Panc1 (cell line): ENCODE results near the gene TMPRSS11B. TPM values are rescaled to one million over a fixed set of nuclear protein-coding genes. Genes with fewer than 3 reads are reported as not detected.

Experiments
- ATAC-seq: fragments of 200-7000 bp; cut with Tn5 transposase; 2 replicates; pipeline ENCODE4 v1.9.1; 2020; ENCODE audit warnings: mild to moderate bottlenecking, moderate library complexity
- BruUV-seq: library from RNA; stranded (reverse); fragments of 400-500 nt; replicated peaks from 2 replicates; lab custom pipeline; 2021; lab: Mats Ljungman, UMichigan
- CTCF ChIA-PET: fragments of 300-600 bp; sonication (Branson Sonifier 250); formaldehyde crosslinking; loops from one replicate; lab custom pipeline; 2022; ENCODE audit warnings: antibody characterized with exemption; lab: Charles Lee
- POLR2A ChIA-PET: fragments of 300-600 bp; sonication (Branson Sonifier 250); formaldehyde crosslinking; loops from one replicate; lab custom pipeline; 2022; ENCODE audit warnings: antibody characterized with exemption; lab: Charles Lee
- DNase-seq: peaks from one replicate; pipeline ENCODE4 v3.0.0-alpha.2; 2010; ENCODE audit warnings: low read depth, low spot score
- H3K27ac ChIP-seq: 2 replicates; pipeline ENCODE4 v1.5.1; 2011; ENCODE audit warnings: mild to moderate bottlenecking, low read length, inconsistent platforms
- H3K27me3 ChIP-seq: fragments of 200-500 bp; sonication (Bioruptor generic); 2 replicates; pipeline ENCODE4 v1.6.0; 2014; ENCODE audit warnings: low read length, inconsistent platforms; ENCODE audit not compliant: control insufficient read depth, insufficient read depth
- H3K36me3 ChIP-seq: fragments of 200-500 bp; sonication (Bioruptor generic); 2 replicates; pipeline ENCODE4 v1.5.1; 2014; ENCODE audit warnings: inconsistent platforms, mild to moderate bottlenecking, low read length, moderate library complexity; ENCODE audit not compliant: control insufficient read depth, insufficient read depth
- H3K4me1 ChIP-seq: 2 replicates; pipeline ENCODE4 v1.5.1; 2011; ENCODE audit warnings: inconsistent platforms, mild to moderate bottlenecking, low read length, moderate library complexity; ENCODE audit not compliant: control insufficient read depth, insufficient read depth
- H3K4me3 ChIP-seq, 2 experiments: 2 replicates each; pipeline ENCODE4 v1.5.1; 2011 to 2012; ENCODE audit warnings: low read depth in 2 of 2, low read length in 2 of 2, mild to moderate bottlenecking in 2 of 2, inconsistent platforms in 1 of 2, moderate library complexity in 1 of 2
- H3K9me3 ChIP-seq: fragments of 200-500 bp; sonication (Bioruptor generic); 2 replicates; pipeline ENCODE4 v1.5.1; 2014; ENCODE audit warnings: low read depth, mild to moderate bottlenecking, inconsistent platforms, low read length, moderate library complexity; ENCODE audit not compliant: control insufficient read depth, insufficient read depth
- POLR2AphosphoS5 ChIP-seq: IDR thresholded peaks from 2 replicates; pipeline ENCODE4 v1.6.1; 2012; ENCODE audit warnings: mild to moderate bottlenecking, low read depth, low read length, moderate library complexity
- SIN3A ChIP-seq: IDR thresholded peaks from 2 replicates; pipeline ENCODE4 v1.6.1; 2012; ENCODE audit warnings: low read depth, mild to moderate bottlenecking, low read length, moderate library complexity, borderline replicate concordance; ENCODE audit not compliant: insufficient read depth
- in situ Hi-C: cut with HindIII; loops from 2 replicates; pipeline ENCODE4 v1.10.0; 2016; ENCODE audit warnings: low sequenced_read_pairs, low pct_unique_long_range_greater_than_20kb
- intact Hi-C: fragments of 100-400 bp; cut with micrococcal nuclease; formaldehyde crosslinking; loops from one replicate; pipeline ENCODE4 v1.10.0; 2022; ENCODE audit not compliant: unreplicated experiment
- total RNA-seq: library from RNA; stranded (reverse); gene quantifications from one replicate; pipeline ENCODE4 v1.2.1, GENCODE V29; 2021; ENCODE audit not compliant: unreplicated experiment
- TF ChIP-seq, protein P1 (sequence below), 2 experiments: IDR thresholded peaks; 2 replicates each; pipeline ENCODE4 v1.6.1; 2011 to 2012; ENCODE audit warnings: low read depth in 2 of 2, control low read depth in 1 of 2, low read length in 1 of 2, mild to moderate bottlenecking in 1 of 2, moderate library complexity in 1 of 2; ENCODE audit not compliant: insufficient read depth in 1 of 2
- TF ChIP-seq, protein P2 (sequence below): fragments of 450-650 bp; IDR thresholded peaks from 2 replicates; pipeline ENCODE4 v1.5.1; 2017; ENCODE audit warnings: mild to moderate bottlenecking

The TMPRSS11B gene
- total RNA-seq, 1 experiment from 2014 or later, result not detected

- Histone ChIP-seq H3K27ac (no peak overlapping the region), H3K4me3 (no peak overlapping the region), H3K4me1 (no peaks in the 10 kb centered on the region), H3K27me3 (no peaks in the 10 kb centered on the region), H3K36me3 (no peaks in the 10 kb centered on the region), H3K9me3 (no peaks in the 10 kb centered on the region)
- in situ Hi-C loops, result no loop called here
- ChIA-PET CTCF (no interaction called here), POLR2A (no interaction called here)
- intact Hi-C loops, result no loop called here
- TF ChIP-seq, protein P1, sequence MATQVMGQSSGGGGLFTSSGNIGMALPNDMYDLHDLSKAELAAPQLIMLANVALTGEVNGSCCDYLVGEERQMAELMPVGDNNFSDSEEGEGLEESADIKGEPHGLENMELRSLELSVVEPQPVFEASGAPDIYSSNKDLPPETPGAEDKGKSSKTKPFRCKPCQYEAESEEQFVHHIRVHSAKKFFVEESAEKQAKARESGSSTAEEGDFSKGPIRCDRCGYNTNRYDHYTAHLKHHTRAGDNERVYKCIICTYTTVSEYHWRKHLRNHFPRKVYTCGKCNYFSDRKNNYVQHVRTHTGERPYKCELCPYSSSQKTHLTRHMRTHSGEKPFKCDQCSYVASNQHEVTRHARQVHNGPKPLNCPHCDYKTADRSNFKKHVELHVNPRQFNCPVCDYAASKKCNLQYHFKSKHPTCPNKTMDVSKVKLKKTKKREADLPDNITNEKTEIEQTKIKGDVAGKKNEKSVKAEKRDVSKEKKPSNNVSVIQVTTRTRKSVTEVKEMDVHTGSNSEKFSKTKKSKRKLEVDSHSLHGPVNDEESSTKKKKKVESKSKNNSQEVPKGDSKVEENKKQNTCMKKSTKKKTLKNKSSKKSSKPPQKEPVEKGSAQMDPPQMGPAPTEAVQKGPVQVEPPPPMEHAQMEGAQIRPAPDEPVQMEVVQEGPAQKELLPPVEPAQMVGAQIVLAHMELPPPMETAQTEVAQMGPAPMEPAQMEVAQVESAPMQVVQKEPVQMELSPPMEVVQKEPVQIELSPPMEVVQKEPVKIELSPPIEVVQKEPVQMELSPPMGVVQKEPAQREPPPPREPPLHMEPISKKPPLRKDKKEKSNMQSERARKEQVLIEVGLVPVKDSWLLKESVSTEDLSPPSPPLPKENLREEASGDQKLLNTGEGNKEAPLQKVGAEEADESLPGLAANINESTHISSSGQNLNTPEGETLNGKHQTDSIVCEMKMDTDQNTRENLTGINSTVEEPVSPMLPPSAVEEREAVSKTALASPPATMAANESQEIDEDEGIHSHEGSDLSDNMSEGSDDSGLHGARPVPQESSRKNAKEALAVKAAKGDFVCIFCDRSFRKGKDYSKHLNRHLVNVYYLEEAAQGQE (IDR thresholded peaks at IDR 0.05; ENCODE audit: insufficient read depth in 1 of 2, low read depth in 2 of 2, low read length in 1 of 2), result no peak
- no peak for TF ChIP-seq SIN3A
- DNase-seq (no peak), ATAC-seq (no peak)
- no TSS peak for BruUV-seq
Measured at GRCh38 chr4:68250151-68250930, 4.8 kb upstream of the TMPRSS11B start.

GRCh38 chr4:68249434-68249833, 3.9 kb upstream of the TMPRSS11B start:
- ATAC-seq (no peak), DNase-seq (no peak)
- no TSS peak for BruUV-seq
- TF ChIP-seq, protein P2, sequence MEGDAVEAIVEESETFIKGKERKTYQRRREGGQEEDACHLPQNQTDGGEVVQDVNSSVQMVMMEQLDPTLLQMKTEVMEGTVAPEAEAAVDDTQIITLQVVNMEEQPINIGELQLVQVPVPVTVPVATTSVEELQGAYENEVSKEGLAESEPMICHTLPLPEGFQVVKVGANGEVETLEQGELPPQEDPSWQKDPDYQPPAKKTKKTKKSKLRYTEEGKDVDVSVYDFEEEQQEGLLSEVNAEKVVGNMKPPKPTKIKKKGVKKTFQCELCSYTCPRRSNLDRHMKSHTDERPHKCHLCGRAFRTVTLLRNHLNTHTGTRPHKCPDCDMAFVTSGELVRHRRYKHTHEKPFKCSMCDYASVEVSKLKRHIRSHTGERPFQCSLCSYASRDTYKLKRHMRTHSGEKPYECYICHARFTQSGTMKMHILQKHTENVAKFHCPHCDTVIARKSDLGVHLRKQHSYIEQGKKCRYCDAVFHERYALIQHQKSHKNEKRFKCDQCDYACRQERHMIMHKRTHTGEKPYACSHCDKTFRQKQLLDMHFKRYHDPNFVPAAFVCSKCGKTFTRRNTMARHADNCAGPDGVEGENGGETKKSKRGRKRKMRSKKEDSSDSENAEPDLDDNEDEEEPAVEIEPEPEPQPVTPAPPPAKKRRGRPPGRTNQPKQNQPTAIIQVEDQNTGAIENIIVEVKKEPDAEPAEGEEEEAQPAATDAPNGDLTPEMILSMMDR, result no peak
- H3K4me3 ChIP-seq, result no peak overlapping the region
- no peaks in the 10 kb centered on the region for H3K27me3 ChIP-seq
- H3K4me1 ChIP-seq, result no peaks in the 10 kb centered on the region
- CTCF ChIA-PET, result no interaction called here
- POLR2A ChIA-PET, result no interaction called here
- in situ Hi-C loops, result no loop called here
- H3K9me3 ChIP-seq, result no peaks in the 10 kb centered on the region
- no peaks in the 10 kb centered on the region for H3K36me3 ChIP-seq
- H3K27ac ChIP-seq, result no peak overlapping the region
- intact Hi-C loops, result no loop called here

- DNase-seq, result no peak
Measured at GRCh38 chr4:68240620-68241019, 4.9 kb downstream of the TMPRSS11B start.

More at GRCh38 chr4:68240620-68241019, 4.9 kb downstream of the TMPRSS11B start:
- H3K4me1 ChIP-seq, result no peaks in the 10 kb centered on the region
- intact Hi-C loops, result no loop called here
- in situ Hi-C loops, result no loop called here
- no peaks in the 10 kb centered on the region for H3K36me3 ChIP-seq
- BruUV-seq, result no TSS peak
- no peaks in the 10 kb centered on the region for H3K27me3 ChIP-seq
- no peak overlapping the region for H3K4me3 ChIP-seq
- POLR2A ChIA-PET, result no interaction called here
- ATAC-seq, result no peak
- TF ChIP-seq, protein P2, result no peak
- TF ChIP-seq SIN3A, result no peak
- TF ChIP-seq POLR2AphosphoS5, result no peak
- CTCF ChIA-PET, result no interaction called here
- H3K27ac ChIP-seq, result no peak overlapping the region
- H3K9me3 ChIP-seq, result no peaks in the 10 kb centered on the region
